CD4-positive, alpha-beta T cell treated with Interleukin-15 for 4 hours (primary cell): Measurements from ENCODE around the gene KANSL1.

ENCODE experiments used
- DNase-seq: peaks from one replicate; pipeline ENCODE4 v3.0.0-alpha.2; 2020; ENCODE audit warnings: low spot score

Gene KANSL1

GRCh38 chr17:46080118-46081017 is 112.9 kb downstream of the KANSL1 start:
- DNase-seq = no peak

GRCh38 chr17:46078675-46079074 is 114.6 kb downstream of the KANSL1 start:
- DNase-seq = no peak

- no peak for DNase-seq
Measured at GRCh38 chr17:46074540-46074939, 118.7 kb downstream of the KANSL1 start.

- DNase-seq = no peak
Measured at GRCh38 chr17:46072998-46073397, 120.2 kb downstream of the KANSL1 start.

GRCh38 chr17:46071796-46072195 is 121.4 kb downstream of the KANSL1 start:
- no peak for DNase-seq

- DNase-seq = no peak
Measured at GRCh38 chr17:46064460-46064859, 128.8 kb downstream of the KANSL1 start.

- no peak for DNase-seq
Measured at GRCh38 chr17:46063241-46063640, 130.0 kb downstream of the KANSL1 start.

- DNase-seq = no peak
Measured at GRCh38 chr17:46061435-46061834, 131.8 kb downstream of the KANSL1 start.

GRCh38 chr17:46060461-46060860 is 132.8 kb downstream of the KANSL1 start:
- DNase-seq = no peak

- no peak for DNase-seq
Measured at GRCh38 chr17:46059486-46059885, 133.7 kb downstream of the KANSL1 start.

- DNase-seq = no peak
Measured at GRCh38 chr17:46057366-46057765, 135.9 kb downstream of the KANSL1 start.

- DNase-seq = no peak
Measured at GRCh38 chr17:46056800-46057304, 136.4 kb downstream of the KANSL1 start.

GRCh38 chr17:46053911-46054534 is 139.2 kb downstream of the KANSL1 start:
- DNase-seq = no peak

GRCh38 chr17:46049656-46050055 is 143.6 kb downstream of the KANSL1 start:
- no peak for DNase-seq

- no peak for DNase-seq
Measured at GRCh38 chr17:46047856-46048255, 145.4 kb downstream of the KANSL1 start.

GRCh38 chr17:46047398-46047797 is 145.8 kb downstream of the KANSL1 start:
- no peak for DNase-seq

GRCh38 chr17:46046957-46047356 is 146.3 kb downstream of the KANSL1 start:
- no peak for DNase-seq

- DNase-seq = no peak
Measured at GRCh38 chr17:46045639-46046038, 147.6 kb downstream of the KANSL1 start.

- no peak for DNase-seq
Measured at GRCh38 chr17:46044989-46045388, 148.2 kb downstream of the KANSL1 start.

GRCh38 chr17:46044286-46044928 is 148.8 kb downstream of the KANSL1 start:
- DNase-seq = peak; percentile 59

GRCh38 chr17:46043606-46044005 is 149.6 kb downstream of the KANSL1 start:
- no peak for DNase-seq

GRCh38 chr17:46042925-46043324 is 150.3 kb downstream of the KANSL1 start:
- DNase-seq = no peak

GRCh38 chr17:46042246-46042645 is 151.0 kb downstream of the KANSL1 start:
- no peak for DNase-seq
